Transverse colon (tissue), 4 donors: ENCODE results near the gene TTC19. TPM values are rescaled to one million over a fixed set of nuclear protein-coding genes. Genes with fewer than 3 reads are reported as not detected.

ENCODE experiments used
- DNase-seq: peaks from one replicate; pipeline ENCODE4 v3.0.0-alpha.2; 2019
- H3K27ac ChIP-seq, 4 donors: fragments of 200-600 bp; sonication (generic); 2 replicates each; pipeline ENCODE4 v1.5.1; 2016 to 2018; ENCODE audit warnings: inconsistent platforms in 4 of 4
- H3K27me3 ChIP-seq: fragments of 200-600 bp; sonication (generic); 2 replicates; pipeline ENCODE4 v1.5.1; 2017; ENCODE audit warnings: inconsistent platforms
- H3K36me3 ChIP-seq, 4 donors: fragments of 200-600 bp; sonication (generic); 2 replicates each; pipeline ENCODE4 v1.5.1; 2017 to 2019; ENCODE audit warnings: inconsistent platforms in 4 of 4
- H3K4me1 ChIP-seq, 4 donors: fragments of 200-600 bp; sonication (generic); 2 replicates each; pipeline ENCODE4 v1.5.1; 2017 to 2020; ENCODE audit warnings: inconsistent platforms in 4 of 4
- H3K4me3 ChIP-seq, 4 donors: fragments of 200-600 bp; sonication (generic); 1 replicate in 1 of 4; 2 replicates in 3 of 4; pipeline versions ENCODE4 v1.5.1 to v1.6.1; 2017 to 2019; ENCODE audit warnings: inconsistent platforms in 4 of 4
- H3K9me3 ChIP-seq, 2 donors: fragments of 200-600 bp; sonication (generic); 2 replicates each; pipeline ENCODE4 v1.5.1; 2017 to 2019; ENCODE audit warnings: inconsistent platforms in 2 of 2
- CTCF ChIP-seq, 5 experiments: fragments of 200-600 bp in 3 of 5; fragments of 450-650 bp in 2 of 5; sonication (generic) in 3 of 5; IDR thresholded peaks; 1 replicate in 2 of 5; 2 replicates in 3 of 5; pipeline ENCODE4 v1.5.1; 2016 to 2017; ENCODE audit warnings: antibody characterized with exemption in 5 of 5, inconsistent platforms in 3 of 5, mild to moderate bottlenecking in 2 of 5, moderate library complexity in 1 of 5
- EP300 ChIP-seq: sonication (generic); formaldehyde crosslinking; IDR thresholded peaks from one replicate; pipeline ENCODE4 v1.6.1; 2017; ENCODE audit warnings: antibody characterized with exemption, low read depth
- POLR2A ChIP-seq: fragments of 450-650 bp; IDR thresholded peaks from one replicate; pipeline ENCODE4 v1.6.1; 2016; ENCODE audit warnings: antibody characterized with exemption, mild to moderate bottlenecking, moderate library complexity
- POLR2AphosphoS5 ChIP-seq, 3 donors: sonication (generic); formaldehyde crosslinking; IDR thresholded peaks; one replicate each; pipeline ENCODE4 v1.6.1; 2016; ENCODE audit warnings: antibody characterized with exemption in 3 of 3
- WGBS, 2 donors: methylation state at CpG; one replicate each; pipeline ENCODE4 v1.1.5; 2018; ENCODE audit warnings: low coverage in 1 of 2; 5-methylcytosine and 5-hydroxymethylcytosine counted together
- in situ Hi-C, 4 donors: fragments of 200-750 bp; cut with MboI; loops; one replicate each; pipeline versions ENCODE4 v1.15.0 to v1.15.1; 2017; ENCODE audit warnings: low sequenced_read_pairs in 3 of 4, low pct_ligation_motif_present in 1 of 4, low pct_unique_long_range_greater_than_20kb in 1 of 4
- intact Hi-C: fragments of 100-400 bp; cut with DNase I; formaldehyde crosslinking; loops from one replicate; pipeline ENCODE4 v1.15.1; 2023; ENCODE audit warnings: low total_unique reads
- total RNA-seq, 4 donors: library from RNA; depleted of rRNA; stranded (reverse); fragments of >200 nt; gene quantifications; one replicate each; pipeline ENCODE4 v1.1.0, GENCODE V29; 2016

TTC19 gene
- total RNA-seq, 4 donors from 2014 or later = 65.3 to 371 (median 187) TPM

- 85% methylated on average over 2 of the region's 2 CpGs; no CpG with 5 or more reads in 1 of the 2 donors for WGBS, 2 donors
- TF ChIP-seq POLR2A (no peak), CTCF (IDR thresholded peaks at IDR 0.05) (no peak), POLR2AphosphoS5 (IDR thresholded peaks at IDR 0.05) (no peak)
- in situ Hi-C loops = no loop called here
- Histone ChIP-seq H3K4me1 (no peaks in the 10 kb centered on the region), H3K27me3 (no peaks in the 10 kb centered on the region), H3K27ac (no peak overlapping the region), H3K4me3 (no peak overlapping the region), H3K36me3 (peaks cover 0 to 75% (median 36%) of the 10 kb centered on the region in 4 donors), H3K9me3 (no peaks in the 10 kb centered on the region)
- no peak for DNase-seq
- intact Hi-C loops = no loop called here
Observed at GRCh38 chr17:16061631-16062030, 62.0 kb downstream of the TTC19 start.

GRCh38 chr17:16066125-16066524, 66.5 kb downstream of the TTC19 start:
- peaks cover 0 to 75% (median 37%) of the 10 kb centered on the region in 4 donors for H3K36me3 ChIP-seq
- no peak for DNase-seq
- no peaks in the 10 kb centered on the region for H3K4me1 ChIP-seq
- H3K27ac ChIP-seq = no peak overlapping the region
- no peak overlapping the region for H3K4me3 ChIP-seq
- H3K27me3 ChIP-seq = no peaks in the 10 kb centered on the region
- no peaks in the 10 kb centered on the region for H3K9me3 ChIP-seq
- 96 to 98% methylated on average over 4 of the region's 4 CpGs for WGBS, 2 donors
- intact Hi-C loops (no loop called here), in situ Hi-C loops (no loop called here)
- TF ChIP-seq POLR2AphosphoS5 (IDR thresholded peaks at IDR 0.05) = no peak
- no peak for TF ChIP-seq EP300
- no peak for TF ChIP-seq CTCF (IDR thresholded peaks at IDR 0.05)
- TF ChIP-seq POLR2A = no peak

GRCh38 chr17:16068323-16068722, 68.7 kb downstream of the TTC19 start:
- no peaks in the 10 kb centered on the region for H3K4me1 ChIP-seq
- TF ChIP-seq POLR2AphosphoS5 (IDR thresholded peaks at IDR 0.05) = no peak
- no peak for TF ChIP-seq POLR2A
- no peak for TF ChIP-seq EP300
- no peak for TF ChIP-seq CTCF (IDR thresholded peaks at IDR 0.05)
- intact Hi-C loops = no loop called here
- H3K27ac ChIP-seq = no peak overlapping the region
- H3K27me3 ChIP-seq = no peaks in the 10 kb centered on the region
- peaks cover 0 to 77% (median 33%) of the 10 kb centered on the region in 4 donors for H3K36me3 ChIP-seq
- in situ Hi-C loops = no loop called here
- H3K9me3 ChIP-seq = no peaks in the 10 kb centered on the region
- H3K4me3 ChIP-seq = no peak overlapping the region
- no peak for DNase-seq

- H3K4me1 ChIP-seq = no peaks in the 10 kb centered on the region
- H3K27ac ChIP-seq = no peak overlapping the region
- H3K9me3 ChIP-seq = no peaks in the 10 kb centered on the region
- no peak for DNase-seq
- H3K4me3 ChIP-seq = no peak overlapping the region
- 71 to 95% methylated on average over 1 of the region's 1 CpG for WGBS, 2 donors
- in situ Hi-C loops = no loop called here
- intact Hi-C loops = no loop called here
- no peaks in the 10 kb centered on the region for H3K27me3 ChIP-seq
- H3K36me3 ChIP-seq = peaks cover 0 to 82% (median 33%) of the 10 kb centered on the region in 4 donors
- TF ChIP-seq EP300 (no peak), CTCF (IDR thresholded peaks at IDR 0.05) (no peak), POLR2A (no peak), POLR2AphosphoS5 (IDR thresholded peaks at IDR 0.05) (no peak)
Observed at GRCh38 chr17:16072031-16072430, 72.4 kb downstream of the TTC19 start.
